Measurements from ENCODE around the gene KRTAP10-7. TPM values are rescaled to one million over a fixed set of nuclear protein-coding genes. Genes with fewer than 3 reads are reported as not detected.
"Not testable (repeated sequence)": the region's sequence is repeated elsewhere in the genome, so short reads cannot be mapped to it uniquely, and the experiment has no call there.

KRTAP10-7 gene
- total and polyA plus RNA-seq, 2 donors (not counting 1 experiment from before 2014, with no cell fraction given): not detected

- no peaks in the 10 kb centered on the region for H3K9me3 ChIP-seq (ENCODE audit: control insufficient read depth, insufficient read depth, low read depth, low read length)
- TF ChIP-seq CTCF (conservative IDR thresholded peaks at IDR 0.05 in 1 of 2, IDR thresholded peaks at IDR 0.05 in 1 of 2; ENCODE audit: low read depth in 1 of 2, low read length in 2 of 2): no peak
- no peak for TF ChIP-seq EZH2 (IDR thresholded peaks at IDR 0.05; ENCODE audit: low read length, missing control alignments)
- H4K20me1 ChIP-seq (ENCODE audit: control insufficient read depth, extremely low read depth, insufficient read depth, low read length): no peaks in the 10 kb centered on the region
- H3K4me3 ChIP-seq (replicated peaks in 1 of 4; ENCODE audit: control extremely low read depth in 1 of 4, insufficient read depth in 1 of 4, low read depth in 3 of 4, low read length in 4 of 4): no peak overlapping the region
- H3K36me3 ChIP-seq (ENCODE audit: control insufficient read depth, insufficient read depth, low read length): no peaks in the 10 kb centered on the region
- no peak for DNase-seq (ENCODE audit: low read depth in 2 of 2)
- H3K9ac ChIP-seq (ENCODE audit: insufficient read depth, low read length): no peak overlapping the region
- no peaks in the 10 kb centered on the region for H3K4me1 ChIP-seq (ENCODE audit: control insufficient read depth, extremely low read depth, insufficient read depth, low read length)
- no peak overlapping the region for H3K27ac ChIP-seq (ENCODE audit: insufficient read depth, low read length)
- no peak overlapping the region for H3K4me2 ChIP-seq (ENCODE audit: extremely low read depth, insufficient read depth, low read length)
- no peaks in the 10 kb centered on the region for H3K27me3 ChIP-seq (ENCODE audit: control insufficient read depth, insufficient read depth, low read length)
- no peak overlapping the region for H2AFZ ChIP-seq (ENCODE audit: low read length)
- H3K79me2 ChIP-seq (ENCODE audit: control insufficient read depth, insufficient read depth, low read length): no peaks in the 10 kb centered on the region
Measured at GRCh38 chr21:44606495-44606894, 6.1 kb downstream of the KRTAP10-7 start.

- Histone ChIP-seq H3K79me2 (ENCODE audit: control insufficient read depth, insufficient read depth, low read length) (no peaks in the 10 kb centered on the region), H3K36me3 (ENCODE audit: control insufficient read depth, insufficient read depth, low read length) (no peaks in the 10 kb centered on the region), H3K9ac (ENCODE audit: insufficient read depth, low read length) (no peak overlapping the region), H3K4me2 (ENCODE audit: extremely low read depth, insufficient read depth, low read length) (no peak overlapping the region), H4K20me1 (ENCODE audit: control insufficient read depth, extremely low read depth, insufficient read depth, low read length) (no peaks in the 10 kb centered on the region), H3K9me3 (ENCODE audit: control insufficient read depth, insufficient read depth, low read depth, low read length) (no peaks in the 10 kb centered on the region), H3K4me3 (replicated peaks in 1 of 4; ENCODE audit: control extremely low read depth in 1 of 4, insufficient read depth in 1 of 4, low read depth in 3 of 4, low read length in 4 of 4) (no peak overlapping the region), H3K27me3 (ENCODE audit: control insufficient read depth, insufficient read depth, low read length) (no peaks in the 10 kb centered on the region), H3K27ac (ENCODE audit: insufficient read depth, low read length) (no peak overlapping the region), H2AFZ (ENCODE audit: low read length) (no peak overlapping the region), H3K4me1 (ENCODE audit: control insufficient read depth, extremely low read depth, insufficient read depth, low read length) (no peaks in the 10 kb centered on the region)
- DNase-seq (ENCODE audit: low read depth in 2 of 2): no peak
- no peak for TF ChIP-seq CTCF (conservative IDR thresholded peaks at IDR 0.05 in 1 of 2, IDR thresholded peaks at IDR 0.05 in 1 of 2; ENCODE audit: low read depth in 1 of 2, low read length in 2 of 2)
- no peak for TF ChIP-seq EZH2 (IDR thresholded peaks at IDR 0.05; ENCODE audit: low read length, missing control alignments)
Measured at GRCh38 chr21:44609193-44609592, 8.8 kb downstream of the KRTAP10-7 start.

GRCh38 chr21:44610157-44610843 is 9.9 kb downstream of the KRTAP10-7 start:
- not testable (repeated sequence) for H3K27me3 ChIP-seq (ENCODE audit: control insufficient read depth, insufficient read depth, low read length); H2AFZ ChIP-seq (ENCODE audit: low read length); H3K36me3 ChIP-seq (ENCODE audit: control insufficient read depth, insufficient read depth, low read length); H3K4me1 ChIP-seq (ENCODE audit: control insufficient read depth, extremely low read depth, insufficient read depth, low read length); H3K4me3 ChIP-seq (replicated peaks in 1 of 4; ENCODE audit: control extremely low read depth in 1 of 4, insufficient read depth in 1 of 4, low read depth in 3 of 4, low read length in 4 of 4); H4K20me1 ChIP-seq (ENCODE audit: control insufficient read depth, extremely low read depth, insufficient read depth, low read length); DNase-seq (ENCODE audit: low read depth in 2 of 2); H3K9me3 ChIP-seq (ENCODE audit: control insufficient read depth, insufficient read depth, low read depth, low read length); H3K79me2 ChIP-seq (ENCODE audit: control insufficient read depth, insufficient read depth, low read length); H3K9ac ChIP-seq (ENCODE audit: insufficient read depth, low read length); H3K27ac ChIP-seq (ENCODE audit: insufficient read depth, low read length); H3K4me2 ChIP-seq (ENCODE audit: extremely low read depth, insufficient read depth, low read length)
